ENCODE measurements around the gene ETV1.

DNA sequence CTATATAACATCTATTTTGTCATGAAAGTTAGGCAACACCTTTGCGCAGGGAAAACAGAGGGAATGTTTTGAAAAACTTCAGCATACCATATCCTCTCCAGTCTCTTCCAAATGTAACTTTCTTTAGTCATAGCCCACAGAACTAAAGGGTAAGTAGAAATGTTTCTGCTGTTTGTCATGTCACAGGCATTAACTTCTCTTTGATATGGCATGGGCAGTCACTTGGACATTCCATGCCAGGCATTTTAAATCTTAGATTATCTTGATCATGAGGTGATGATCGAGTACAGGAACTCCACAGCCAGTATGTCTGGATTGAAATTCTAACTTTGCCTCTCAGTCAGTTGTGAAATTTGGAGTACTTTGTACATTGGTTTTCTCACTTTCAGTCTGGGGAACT, 27.5 kb upstream of the ETV1 start:
- TF ChIP-seq, protein P1, sequence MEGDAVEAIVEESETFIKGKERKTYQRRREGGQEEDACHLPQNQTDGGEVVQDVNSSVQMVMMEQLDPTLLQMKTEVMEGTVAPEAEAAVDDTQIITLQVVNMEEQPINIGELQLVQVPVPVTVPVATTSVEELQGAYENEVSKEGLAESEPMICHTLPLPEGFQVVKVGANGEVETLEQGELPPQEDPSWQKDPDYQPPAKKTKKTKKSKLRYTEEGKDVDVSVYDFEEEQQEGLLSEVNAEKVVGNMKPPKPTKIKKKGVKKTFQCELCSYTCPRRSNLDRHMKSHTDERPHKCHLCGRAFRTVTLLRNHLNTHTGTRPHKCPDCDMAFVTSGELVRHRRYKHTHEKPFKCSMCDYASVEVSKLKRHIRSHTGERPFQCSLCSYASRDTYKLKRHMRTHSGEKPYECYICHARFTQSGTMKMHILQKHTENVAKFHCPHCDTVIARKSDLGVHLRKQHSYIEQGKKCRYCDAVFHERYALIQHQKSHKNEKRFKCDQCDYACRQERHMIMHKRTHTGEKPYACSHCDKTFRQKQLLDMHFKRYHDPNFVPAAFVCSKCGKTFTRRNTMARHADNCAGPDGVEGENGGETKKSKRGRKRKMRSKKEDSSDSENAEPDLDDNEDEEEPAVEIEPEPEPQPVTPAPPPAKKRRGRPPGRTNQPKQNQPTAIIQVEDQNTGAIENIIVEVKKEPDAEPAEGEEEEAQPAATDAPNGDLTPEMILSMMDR (IDR thresholded peaks at IDR 0.05; ENCODE audit: low read length), result no peak
- TF ChIP-seq EZH2 (optimal IDR thresholded peaks at IDR 0.05; ENCODE audit: low read depth, low read length) (no peak), EZH2phosphoT487 (IDR thresholded peaks at IDR 0.05; ENCODE audit: low read length) (no peak)

All from MM.1S (cell line).